WTC11 (cell line): Measurements from ENCODE around the gene EIF4E1B. TPM values are rescaled to one million over a fixed set of nuclear protein-coding genes. Genes with fewer than 3 reads are reported as not detected.

ENCODE experiments used
- ATAC-seq: fragments of 200-7000 bp; cut with Tn5 transposase; 2 replicates; pipeline ENCODE4 v1.10.0; 2021; ENCODE audit warnings: mild to moderate bottlenecking, moderate library complexity
- CTCF ChIA-PET: fragments of 300-600 bp; sonication (Branson Sonifier 250); formaldehyde crosslinking; loops from one replicate; lab custom pipeline; 2021; ENCODE audit warnings: antibody characterized with exemption; lab: Charles Lee
- POLR2A ChIA-PET: fragments of 350-600 bp; sonication (Branson Sonifier 250); formaldehyde crosslinking; loops from one replicate; lab custom pipeline; 2021; ENCODE audit warnings: antibody characterized with exemption; lab: Charles Lee
- DNase-seq: peaks from one replicate; pipeline ENCODE4 v3.0.0; 2021; ENCODE audit warnings: low spot score
- H3K27ac Mint-ChIP-seq: 2 replicates; pipeline ENCODE4 v1.8.0; 2021; ENCODE audit warnings: mixed read lengths
- H3K27me3 Mint-ChIP-seq: 2 replicates; pipeline ENCODE4 v1.8.0; 2021; ENCODE audit warnings: low read depth, mild to moderate bottlenecking, moderate library complexity, mixed read lengths
- H3K36me3 Mint-ChIP-seq: 2 replicates; pipeline ENCODE4 v1.8.0; 2021; ENCODE audit warnings: mixed read lengths
- H3K4me1 Mint-ChIP-seq: 2 replicates; pipeline ENCODE4 v1.8.0; 2022; ENCODE audit warnings: mixed read lengths
- H3K4me3 Mint-ChIP-seq: 2 replicates; pipeline ENCODE4 v1.8.0; 2021; ENCODE audit warnings: mild to moderate bottlenecking, moderate library complexity, mixed read lengths
- H3K9me3 Mint-ChIP-seq: 2 replicates; pipeline ENCODE4 v1.8.0; 2021; ENCODE audit warnings: mixed read lengths
- CREB1 ChIP-seq: sonication (generic); formaldehyde crosslinking; IDR thresholded peaks from 2 replicates; pipeline ENCODE4 v1.8.0; 2023; ENCODE audit warnings: mild to moderate bottlenecking, missing genetic modification reagents
- FOXK1 ChIP-seq: sonication (generic); formaldehyde crosslinking; IDR thresholded peaks from 2 replicates; pipeline ENCODE4 v1.8.0; 2022; ENCODE audit warnings: mild to moderate bottlenecking, moderate library complexity, missing genetic modification reagents
- IRF2 ChIP-seq: sonication (generic); formaldehyde crosslinking; IDR thresholded peaks from 2 replicates; pipeline ENCODE4 v1.8.0; 2022; ENCODE audit warnings: low read depth, missing genetic modification reagents, borderline replicate concordance
- NFATC4 ChIP-seq: fragments of 250-450 bp; sonication (Bioruptor Pico); IDR thresholded peaks from 2 replicates; pipeline ENCODE4 v1.9.0; 2021; ENCODE audit warnings: mild to moderate bottlenecking
- TEAD4 ChIP-seq: sonication (generic); formaldehyde crosslinking; IDR thresholded peaks from 2 replicates; pipeline ENCODE4 v1.8.0; 2022; ENCODE audit warnings: mild to moderate bottlenecking, missing genetic modification reagents
- ZBTB43 ChIP-seq: sonication (generic); formaldehyde crosslinking; IDR thresholded peaks from 2 replicates; pipeline ENCODE4 v1.8.1; 2023; ENCODE audit warnings: mild to moderate bottlenecking, missing genetic modification reagents
- ZNF121 ChIP-seq: sonication (generic); formaldehyde crosslinking; IDR thresholded peaks from 2 replicates; pipeline ENCODE4 v1.8.0; 2023; ENCODE audit warnings: missing genetic modification reagents
- ZNF512 ChIP-seq: sonication (generic); formaldehyde crosslinking; IDR thresholded peaks from 2 replicates; pipeline ENCODE4 v1.8.1; 2022; ENCODE audit warnings: missing genetic modification reagents, borderline replicate concordance
- total RNA-seq: library from RNA; stranded (reverse); gene quantifications from 3 replicates; pipeline ENCODE4 v1.2.3, GENCODE V29; 2021
- TF ChIP-seq, protein P1 (sequence below): fragments of 250-450 bp; sonication (Bioruptor Pico); IDR thresholded peaks from 2 replicates; pipeline ENCODE4 v1.9.0; 2021; ENCODE audit warnings: mild to moderate bottlenecking
- TF ChIP-seq, protein P2 (sequence below): sonication (generic); formaldehyde crosslinking; IDR thresholded peaks from 2 replicates; pipeline ENCODE4 v1.8.1; 2022; ENCODE audit warnings: mild to moderate bottlenecking, missing genetic modification reagents, moderate library complexity, borderline replicate concordance

Gene EIF4E1B
- total RNA-seq, 1 experiment from 2014 or later: 0.74 TPM

GRCh38 chr5:176581361-176581760 lies 49.1 kb upstream of the EIF4E1B start (continued):
- no peak for TF ChIP-seq ZNF121 (CRISPR knock-in tag)
- TF ChIP-seq, protein P1, sequence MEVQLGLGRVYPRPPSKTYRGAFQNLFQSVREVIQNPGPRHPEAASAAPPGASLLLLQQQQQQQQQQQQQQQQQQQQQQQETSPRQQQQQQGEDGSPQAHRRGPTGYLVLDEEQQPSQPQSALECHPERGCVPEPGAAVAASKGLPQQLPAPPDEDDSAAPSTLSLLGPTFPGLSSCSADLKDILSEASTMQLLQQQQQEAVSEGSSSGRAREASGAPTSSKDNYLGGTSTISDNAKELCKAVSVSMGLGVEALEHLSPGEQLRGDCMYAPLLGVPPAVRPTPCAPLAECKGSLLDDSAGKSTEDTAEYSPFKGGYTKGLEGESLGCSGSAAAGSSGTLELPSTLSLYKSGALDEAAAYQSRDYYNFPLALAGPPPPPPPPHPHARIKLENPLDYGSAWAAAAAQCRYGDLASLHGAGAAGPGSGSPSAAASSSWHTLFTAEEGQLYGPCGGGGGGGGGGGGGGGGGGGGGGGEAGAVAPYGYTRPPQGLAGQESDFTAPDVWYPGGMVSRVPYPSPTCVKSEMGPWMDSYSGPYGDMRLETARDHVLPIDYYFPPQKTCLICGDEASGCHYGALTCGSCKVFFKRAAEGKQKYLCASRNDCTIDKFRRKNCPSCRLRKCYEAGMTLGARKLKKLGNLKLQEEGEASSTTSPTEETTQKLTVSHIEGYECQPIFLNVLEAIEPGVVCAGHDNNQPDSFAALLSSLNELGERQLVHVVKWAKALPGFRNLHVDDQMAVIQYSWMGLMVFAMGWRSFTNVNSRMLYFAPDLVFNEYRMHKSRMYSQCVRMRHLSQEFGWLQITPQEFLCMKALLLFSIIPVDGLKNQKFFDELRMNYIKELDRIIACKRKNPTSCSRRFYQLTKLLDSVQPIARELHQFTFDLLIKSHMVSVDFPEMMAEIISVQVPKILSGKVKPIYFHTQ (CRISPR knock-in tag): no peak

- Mint-ChIP-seq H3K36me3 (no peaks in the 10 kb centered on the region; the same call in 1 of the 2 replicates), H3K9me3 (peaks cover 10% of the 10 kb centered on the region), H3K27me3 (peaks cover 19% of the 10 kb centered on the region), H3K4me3 (no peak overlapping the region), H3K27ac (no peak overlapping the region), H3K4me1 (peaks cover 2% of the 10 kb centered on the region)
- DNase-seq (no peak), ATAC-seq (no peak)
- no peak for TF ChIP-seq IRF2 (CRISPR knock-in tag)
- TF ChIP-seq CREB1: no peak
- TF ChIP-seq, protein P2, sequence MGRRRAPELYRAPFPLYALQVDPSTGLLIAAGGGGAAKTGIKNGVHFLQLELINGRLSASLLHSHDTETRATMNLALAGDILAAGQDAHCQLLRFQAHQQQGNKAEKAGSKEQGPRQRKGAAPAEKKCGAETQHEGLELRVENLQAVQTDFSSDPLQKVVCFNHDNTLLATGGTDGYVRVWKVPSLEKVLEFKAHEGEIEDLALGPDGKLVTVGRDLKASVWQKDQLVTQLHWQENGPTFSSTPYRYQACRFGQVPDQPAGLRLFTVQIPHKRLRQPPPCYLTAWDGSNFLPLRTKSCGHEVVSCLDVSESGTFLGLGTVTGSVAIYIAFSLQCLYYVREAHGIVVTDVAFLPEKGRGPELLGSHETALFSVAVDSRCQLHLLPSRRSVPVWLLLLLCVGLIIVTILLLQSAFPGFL (CRISPR knock-in tag): no peak
- TF ChIP-seq, protein P1 (CRISPR knock-in tag): no peak
- CTCF ChIA-PET: no interaction called here
- POLR2A ChIA-PET: interaction anchor here (0.7 kb wide), 1 partner anchor 46 kb away, joined by 3 read pairs; the partner anchor contains the start of gene RNF44
These were observed 47.4 kb upstream of the EIF4E1B start for GRCh38 chr5:176583076-176583475.

DNA sequence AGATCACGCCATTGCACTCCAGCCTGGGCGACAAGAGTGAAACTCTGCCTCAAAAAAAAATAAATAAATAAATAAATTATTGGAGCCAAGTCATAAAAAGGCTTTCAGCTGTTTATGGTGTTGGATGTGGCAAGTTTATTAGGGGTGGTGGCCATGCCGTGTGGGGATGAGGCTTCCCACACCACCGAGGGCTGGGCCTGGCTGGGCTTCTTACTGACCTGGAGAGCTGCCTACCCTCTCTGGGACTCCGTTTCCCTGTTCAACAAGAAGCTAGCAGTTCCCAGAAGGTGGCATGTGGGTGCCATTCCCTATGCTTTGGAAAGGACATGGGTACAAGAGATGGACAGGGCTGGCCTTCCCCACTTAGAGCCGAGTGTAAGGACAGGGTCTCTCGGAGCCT lies 43.1 kb upstream of the EIF4E1B start:
- no peak overlapping the region for H3K27ac Mint-ChIP-seq
- ChIA-PET CTCF (no interaction called here), POLR2A (no interaction called here)
- DNase-seq (no peak), ATAC-seq (no peak)
- H3K36me3 Mint-ChIP-seq: no peaks in the 10 kb centered on the region; the same call in 1 of the 2 replicates
- H3K4me1 Mint-ChIP-seq: no peaks in the 10 kb centered on the region
- TF ChIP-seq FOXK1 (CRISPR knock-in tag): no peak
- no peak for TF ChIP-seq ZNF512 (CRISPR knock-in tag)
- no peak for TF ChIP-seq TEAD4 (CRISPR knock-in tag)
- H3K9me3 Mint-ChIP-seq: peaks cover 14% of the 10 kb centered on the region
- peaks cover 24% of the 10 kb centered on the region for H3K27me3 Mint-ChIP-seq
- no peak overlapping the region for H3K4me3 Mint-ChIP-seq

GRCh38 chr5:176588297-176588696 lies 42.2 kb upstream of the EIF4E1B start:
- H3K27ac Mint-ChIP-seq: no peak overlapping the region

More at GRCh38 chr5:176588297-176588696, 42.2 kb upstream of the EIF4E1B start:
- Mint-ChIP-seq H3K36me3 (no peaks in the 10 kb centered on the region; the same call in 1 of the 2 replicates), H3K4me3 (no peak overlapping the region), H3K4me1 (no peaks in the 10 kb centered on the region), H3K9me3 (peaks cover 14% of the 10 kb centered on the region), H3K27me3 (peaks cover 24% of the 10 kb centered on the region)
- CTCF ChIA-PET: no interaction called here
- TF ChIP-seq NFATC4 (CRISPR knock-in tag) (no peak), ZBTB43 (CRISPR knock-in tag) (peak; percentile 72; the same call in 1 of the 2 replicates)
- ATAC-seq (no peak), DNase-seq (no peak)
- POLR2A ChIA-PET: no interaction called here
